IMR-90 (cell line): Measurements from ENCODE around the gene MMP25. TPM values are rescaled to one million over a fixed set of nuclear protein-coding genes. Genes with fewer than 3 reads are reported as not detected.
"Not testable (repeated sequence)": the region's sequence is repeated elsewhere in the genome, so short reads cannot be mapped to it uniquely, and the experiment has no call there.

ENCODE experiments used
- ATAC-seq: fragments of 200-7000 bp; cut with Tn5 transposase; 2 replicates; pipeline ENCODE4 v1.9.1; 2020; ENCODE audit warnings: low read depth, mild to moderate bottlenecking, moderate library complexity
- BruUV-seq: library from RNA; stranded (reverse); fragments of 400-500 nt; replicated peaks from 2 replicates; lab custom pipeline; 2021; lab: Mats Ljungman, UMichigan
- CTCF ChIA-PET: fragments of 300-600 bp; formaldehyde crosslinking; extraction: SDS; loops from one replicate; lab custom pipeline; 2021; ENCODE audit warnings: antibody characterized with exemption; lab: Yijun Ruan, JAX
- POLR2A ChIA-PET: fragments of 300-600 bp; sonication (Branson Sonifier 250); formaldehyde crosslinking; loops from one replicate; lab custom pipeline; 2022; ENCODE audit warnings: antibody characterized with exemption; ENCODE audit not compliant: unreplicated experiment; lab: Charles Lee
- DNase-seq: peaks from one replicate; pipeline ENCODE4 v3.0.0; 2013
- H2AFZ ChIP-seq: replicated peaks from 2 replicates; pipeline ENCODE3; 2013; ENCODE audit warnings: low read length, mild to moderate bottlenecking; ENCODE audit not compliant: poor library complexity
- H2AK5ac ChIP-seq: 2 replicates; pipeline ENCODE4 v1.6.1; 2013; ENCODE audit warnings: low read depth, low read length, inconsistent platforms
- H2AK9ac ChIP-seq: replicated peaks from 2 replicates; pipeline ENCODE3; 2013; ENCODE audit warnings: mild to moderate bottlenecking, low read depth, low read length, moderate library complexity; ENCODE audit not compliant: poor library complexity
- H2BK120ac ChIP-seq: 2 replicates; pipeline ENCODE4 v1.6.1; 2013; ENCODE audit warnings: low read depth, low read length, inconsistent platforms
- H2BK15ac ChIP-seq: 3 replicates; pipeline ENCODE4 v1.6.1; 2013; ENCODE audit warnings: low read depth, low read length, inconsistent platforms
- H2BK20ac ChIP-seq: 2 replicates; pipeline ENCODE4 v1.6.1; 2013; ENCODE audit warnings: low read depth, mild to moderate bottlenecking, inconsistent platforms, low read length, moderate library complexity
- H2BK5ac ChIP-seq: 2 replicates; pipeline ENCODE4 v1.6.1; 2013; ENCODE audit warnings: mild to moderate bottlenecking, low read depth, low read length, inconsistent platforms; ENCODE audit not compliant: poor library complexity, severe bottlenecking
- H3K14ac ChIP-seq: replicated peaks from 2 replicates; pipeline ENCODE4 v1.6.1; 2013; ENCODE audit warnings: low read depth, low read length, inconsistent platforms
- H3K18ac ChIP-seq: 2 replicates; pipeline ENCODE4 v1.6.1; 2013; ENCODE audit warnings: low read depth, low read length, control low read depth
- H3K23ac ChIP-seq: 2 replicates; pipeline ENCODE4 v1.6.1; 2013; ENCODE audit warnings: low read depth, low read length, inconsistent platforms
- H3K27ac ChIP-seq: 2 replicates; pipeline ENCODE4 v1.5.1; 2013; ENCODE audit warnings: mild to moderate bottlenecking, control low read depth, low read length; ENCODE audit not compliant: insufficient read depth
- H3K27me3 ChIP-seq: 2 replicates; pipeline ENCODE4 v1.6.1; 2013; ENCODE audit warnings: low read length; ENCODE audit not compliant: control insufficient read depth, insufficient read depth
- H3K36me3 ChIP-seq: 2 replicates; pipeline ENCODE4 v1.6.1; 2013; ENCODE audit warnings: low read length, mixed read lengths; ENCODE audit not compliant: control insufficient read depth, insufficient read depth
- H3K4ac ChIP-seq: 2 replicates; pipeline ENCODE4 v1.6.1; 2013; ENCODE audit warnings: low read depth, low read length, inconsistent platforms
- H3K4me1 ChIP-seq: 2 replicates; pipeline ENCODE4 v1.6.1; 2013; ENCODE audit warnings: low read length, mixed read lengths; ENCODE audit not compliant: control insufficient read depth, insufficient read depth
- H3K4me2 ChIP-seq: 2 replicates; pipeline ENCODE4 v1.6.1; 2013; ENCODE audit warnings: low read depth, mild to moderate bottlenecking, control low read depth, low read length, moderate library complexity
- H3K4me3 ChIP-seq: 2 replicates; pipeline ENCODE4 v1.5.1; 2013; ENCODE audit warnings: low read depth, mild to moderate bottlenecking, control low read depth, low read length, moderate library complexity; ENCODE audit not compliant: insufficient read depth
- H3K56ac ChIP-seq: 2 replicates; pipeline ENCODE4 v1.6.1; 2013; ENCODE audit warnings: low read length, inconsistent platforms; ENCODE audit not compliant: insufficient read depth; ENCODE audit errors: extremely low read depth
- H3K79me1 ChIP-seq, 2 experiments: 2 replicates each; pipeline ENCODE4 v1.6.1; 2013; ENCODE audit warnings: low read length in 2 of 2, inconsistent platforms in 1 of 2, low read depth in 1 of 2
- H3K9ac ChIP-seq: 2 replicates; pipeline ENCODE4 v1.6.1; 2013; ENCODE audit warnings: low read depth, low read length, control low read depth
- H3K9me1 ChIP-seq: 2 replicates; pipeline ENCODE4 v1.6.1; 2013; ENCODE audit warnings: low read length, inconsistent platforms; ENCODE audit not compliant: insufficient read depth
- H3K9me3 ChIP-seq: 2 replicates; pipeline ENCODE4 v1.6.1; 2013; ENCODE audit warnings: low read length; ENCODE audit not compliant: control insufficient read depth, insufficient read depth
- H4K20me1 ChIP-seq: 2 replicates; pipeline ENCODE4 v1.6.1; 2013; ENCODE audit warnings: low read length, inconsistent platforms; ENCODE audit not compliant: insufficient read depth
- H4K5ac ChIP-seq: 2 replicates; pipeline ENCODE4 v1.6.1; 2013; ENCODE audit warnings: mild to moderate bottlenecking, low read depth, low read length, control low read depth
- H4K8ac ChIP-seq, 2 experiments: 2 replicates each; pipeline ENCODE4 v1.6.1; 2013; ENCODE audit warnings: low read depth in 2 of 2, low read length in 2 of 2, control low read depth in 1 of 2, inconsistent platforms in 1 of 2
- H4K91ac ChIP-seq: 2 replicates; pipeline ENCODE4 v1.6.1; 2013; ENCODE audit warnings: low read depth, low read length, inconsistent platforms; ENCODE audit not compliant: insufficient read depth
- WGBS, 2 experiments: methylation state at CpG; one replicate each; pipeline versions ENCODE4 v1.1.5 to v1.1.7; 2013; ENCODE audit warnings: missing lambda C conversion rate in 2 of 2; ENCODE audit not compliant: insufficient read length in 1 of 2; ENCODE audit errors: extremely low coverage in 2 of 2; 5-methylcytosine and 5-hydroxymethylcytosine counted together
- dilution Hi-C: fragments of 300-500 bp; cut with HindIII; formaldehyde crosslinking; loops from one replicate; pipeline ENCODE4 v1.14.3; 2018; ENCODE audit warnings: low sequenced_read_pairs; ENCODE audit not compliant: unreplicated experiment
- in situ Hi-C: fragments of 300-500 bp; cut with MboI; formaldehyde crosslinking; loops from 3 replicates; pipeline ENCODE4 v1.14.3; 2019; ENCODE audit warnings: low sequenced_read_pairs, inconsistent platforms, mixed read lengths
- intact Hi-C: fragments of 100-400 bp; cut with micrococcal nuclease; formaldehyde crosslinking; loops from 2 replicates; pipeline ENCODE4 v1.10.0; 2022
- polyA plus RNA-seq, 3 experiments: library from polyadenylated mRNA; depleted of rRNA; stranded (reverse); fragments of >200 nt; gene quantifications; 2 replicates each; pipeline ENCODE4 v1.2.3, GENCODE V29; 2012; ENCODE audit warnings: low replicate concordance in 1 of 3
- total RNA-seq: library from RNA; depleted of rRNA; stranded (reverse); fragments of >200 nt; gene quantifications from 2 replicates; pipeline ENCODE4 v1.2.3, GENCODE V29; 2012

Gene MMP25
- total and polyA plus RNA-seq, 2 of the 4 experiments (the other 2 are of a cell fraction) = 0.07 TPM; not detected in 1

DNA sequence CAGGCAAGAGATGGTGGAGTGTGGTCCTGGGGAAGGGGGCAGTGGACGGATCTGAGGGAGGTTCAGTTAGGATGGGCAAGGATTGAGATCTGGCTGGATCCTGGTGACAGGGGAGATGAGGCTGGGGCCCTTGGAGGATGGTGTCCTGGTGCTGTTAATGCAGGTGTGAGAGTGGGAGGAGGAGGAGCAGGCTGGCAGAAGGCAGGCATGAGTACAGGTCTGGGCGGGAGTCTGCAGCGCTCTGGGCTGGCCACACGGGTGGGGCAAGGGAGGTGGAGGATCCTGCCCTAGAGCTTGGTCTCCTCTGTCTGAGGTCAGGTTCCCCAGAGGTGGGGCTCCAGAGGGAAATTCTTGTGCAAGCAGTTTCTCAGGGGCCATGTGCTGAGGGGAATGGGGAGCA, 25.8 kb downstream of the MMP25 start:
- H3K4ac ChIP-seq, H2BK15ac ChIP-seq, H3K9ac ChIP-seq, H3K79me1 ChIP-seq, POLR2A ChIA-PET, H3K4me2 ChIP-seq, H2AFZ ChIP-seq, H3K27ac ChIP-seq, H3K23ac ChIP-seq, H3K36me3 ChIP-seq, H4K91ac ChIP-seq, H4K5ac ChIP-seq, H2BK5ac ChIP-seq, H3K56ac ChIP-seq, H3K4me3 ChIP-seq, H2AK5ac ChIP-seq, ATAC-seq, H2BK120ac ChIP-seq, H3K9me1 ChIP-seq, H3K9me3 ChIP-seq, intact Hi-C loops, H3K18ac ChIP-seq, H4K8ac ChIP-seq, in situ Hi-C loops, BruUV-seq, H2BK20ac ChIP-seq, H3K4me1 ChIP-seq, H4K20me1 ChIP-seq, H2AK9ac ChIP-seq, H3K14ac ChIP-seq, DNase-seq, CTCF ChIA-PET, dilution Hi-C loops: not testable (repeated sequence)
- peaks cover 36% of the 10 kb centered on the region for H3K27me3 ChIP-seq
- no CpG with 5 or more reads among the region's 4 CpGs for WGBS, 2 experiments

DNA sequence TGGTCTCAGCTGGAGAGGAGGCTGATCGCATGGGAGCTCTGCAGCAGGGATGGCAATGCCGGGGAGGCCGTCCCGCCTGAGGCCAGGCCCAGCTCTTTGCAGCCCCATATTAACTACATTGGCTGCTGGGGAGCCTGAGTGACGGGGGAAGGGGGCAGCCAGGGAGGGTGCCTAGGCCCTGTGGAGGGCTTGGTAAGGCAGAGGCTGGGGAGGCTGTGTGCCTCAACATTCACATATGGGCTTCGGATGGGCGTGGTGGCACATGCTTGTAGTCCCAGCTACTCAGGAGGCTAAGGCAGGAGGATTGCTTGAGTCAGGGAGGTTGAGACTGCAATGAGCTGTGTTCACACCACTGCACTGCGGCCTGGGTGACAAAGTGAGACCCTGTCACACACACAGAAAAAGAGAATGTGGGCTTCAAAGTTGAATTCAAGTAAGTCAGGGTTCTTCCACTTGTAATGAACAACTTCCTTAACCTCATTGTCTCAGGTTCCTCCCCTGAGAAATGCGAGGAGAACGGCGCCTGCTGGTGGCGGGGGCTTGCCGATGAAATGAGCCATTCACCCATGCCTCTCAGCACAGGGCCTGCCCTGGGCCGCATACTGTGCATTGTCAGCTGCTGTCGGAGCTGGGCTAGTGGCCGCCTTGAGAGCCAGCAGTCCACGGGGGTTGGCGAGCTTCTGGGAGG, 26.4 kb downstream of the MMP25 start:
- H3K9me3 ChIP-seq, H3K27ac ChIP-seq, H3K18ac ChIP-seq, CTCF ChIA-PET, H2BK5ac ChIP-seq, dilution Hi-C loops, in situ Hi-C loops, H3K4me1 ChIP-seq, H3K4me3 ChIP-seq, intact Hi-C loops, H2AK5ac ChIP-seq, H2AK9ac ChIP-seq, H3K36me3 ChIP-seq, BruUV-seq, POLR2A ChIA-PET, H3K14ac ChIP-seq, H4K91ac ChIP-seq, H3K9ac ChIP-seq, H2BK20ac ChIP-seq, H4K5ac ChIP-seq, H4K20me1 ChIP-seq, H4K8ac ChIP-seq, H3K9me1 ChIP-seq, H3K23ac ChIP-seq, H2AFZ ChIP-seq, H2BK15ac ChIP-seq, DNase-seq, H3K4ac ChIP-seq, ATAC-seq, H3K56ac ChIP-seq, H3K79me1 ChIP-seq, H3K4me2 ChIP-seq, H2BK120ac ChIP-seq: not testable (repeated sequence)
- no CpG with 5 or more reads among the region's 18 CpGs for WGBS, 2 experiments
- H3K27me3 ChIP-seq = peaks cover 41% of the 10 kb centered on the region
